ENCODE results near the gene GPR146. TPM values are rescaled to one million over a fixed set of nuclear protein-coding genes. Genes with fewer than 3 reads are reported as not detected.

GPR146 gene
- total RNA-seq, 4 donors from 2014 or later = 13.6 to 27.9 (median 16.3) TPM

GRCh38 chr7:1062296-1063294 is 18.2 kb downstream of the GPR146 start:
- Histone ChIP-seq H3K36me3 (peaks cover 0 to 10% of the 10 kb centered on the region in 2 donors), H3K4me1 (peaks cover 0 to 44% (median 20%) of the 10 kb centered on the region in 3 donors), H3K27ac (no peak overlapping the region), H3K4me3 (no peak overlapping the region), H3K27me3 (no peaks in the 10 kb centered on the region), H3K9me3 (no peaks in the 10 kb centered on the region)
- WGBS, 2 donors (ENCODE audit: low coverage in 1 of 2) = 78 to 82% methylated on average over 7 to 25 of the region's 33 CpGs
- ATAC-seq = no peak
- TF ChIP-seq POLR2AphosphoS5 (IDR thresholded peaks at IDR 0.05) (no peak), EP300 (IDR thresholded peaks at IDR 0.05) (no peak), POLR2A (IDR thresholded peaks at IDR 0.05) (no peak), CTCF (IDR thresholded peaks at IDR 0.05) (no peak)

GRCh38 chr7:1063361-1063760 is 19.0 kb downstream of the GPR146 start:
- TF ChIP-seq CTCF (IDR thresholded peaks at IDR 0.05) (no peak), POLR2AphosphoS5 (IDR thresholded peaks at IDR 0.05) (no peak), POLR2A (IDR thresholded peaks at IDR 0.05) (no peak), EP300 (IDR thresholded peaks at IDR 0.05) (no peak)
- no peak for ATAC-seq
- Histone ChIP-seq H3K4me1 (peaks cover 0 to 43% (median 20%) of the 10 kb centered on the region in 3 donors), H3K27ac (no peak overlapping the region), H3K9me3 (no peaks in the 10 kb centered on the region), H3K36me3 (peaks cover 0 to 2% of the 10 kb centered on the region in 2 donors), H3K27me3 (no peaks in the 10 kb centered on the region), H3K4me3 (no peak overlapping the region)
- WGBS, 2 donors (ENCODE audit: low coverage in 1 of 2) = 96% methylated on average over 12 of the region's 21 CpGs; no CpG with 5 or more reads in 1 of the 2 donors

GRCh38 chr7:1064581-1064980 is 20.2 kb downstream of the GPR146 start:
- Histone ChIP-seq H3K27ac (no peak overlapping the region), H3K36me3 (no peaks in the 10 kb centered on the region), H3K4me3 (no peak overlapping the region), H3K27me3 (no peaks in the 10 kb centered on the region), H3K9me3 (no peaks in the 10 kb centered on the region), H3K4me1 (peaks cover 0 to 39% (median 20%) of the 10 kb centered on the region in 3 donors)
- no peak for ATAC-seq
- no CpG with 5 or more reads among the region's 13 CpGs for WGBS, 2 donors (ENCODE audit: low coverage in 1 of 2)
- TF ChIP-seq POLR2A (IDR thresholded peaks at IDR 0.05) (no peak), POLR2AphosphoS5 (IDR thresholded peaks at IDR 0.05) (no peak), EP300 (IDR thresholded peaks at IDR 0.05) (no peak), CTCF (IDR thresholded peaks at IDR 0.05) (no peak)

GRCh38 chr7:1065263-1065584 is 20.9 kb downstream of the GPR146 start:
- peaks cover 0 to 32% (median 18%) of the 10 kb centered on the region in 3 donors for H3K4me1 ChIP-seq
- H3K27ac ChIP-seq = no peak overlapping the region
- H3K4me3 ChIP-seq = peak overlapping the region in 1 of 2 donors; percentile 37
- TF ChIP-seq POLR2AphosphoS5 (IDR thresholded peaks at IDR 0.05) = no peak
- no peak for TF ChIP-seq EP300 (IDR thresholded peaks at IDR 0.05)
- no peak for TF ChIP-seq CTCF (IDR thresholded peaks at IDR 0.05)
- TF ChIP-seq POLR2A (IDR thresholded peaks at IDR 0.05) = no peak
- H3K36me3 ChIP-seq = no peaks in the 10 kb centered on the region
- no peaks in the 10 kb centered on the region for H3K9me3 ChIP-seq
- no peak for ATAC-seq
- no peaks in the 10 kb centered on the region for H3K27me3 ChIP-seq
- WGBS, 2 donors (ENCODE audit: low coverage in 1 of 2) = 64% methylated on average over 5 of the region's 12 CpGs; no CpG with 5 or more reads in 1 of the 2 donors
